GM12878 (cell line): Measurements from ENCODE around the gene GRPEL2. TPM values are rescaled to one million over a fixed set of nuclear protein-coding genes. Genes with fewer than 3 reads are reported as not detected.

Experiments
- ATAC-seq: fragments of 200-7000 bp; cut with Tn5 transposase; 3 replicates; pipeline ENCODE4 v1.9.1; 2020; ENCODE audit warnings: mild to moderate bottlenecking, moderate library complexity
- BruUV-seq: library from RNA; stranded (reverse); fragments of 400-500 nt; replicated peaks from 2 replicates; lab custom pipeline; 2021; lab: Mats Ljungman, UMichigan
- CTCF ChIA-PET: fragments of 300-600 bp; sonication (Branson Sonifier 250); formaldehyde crosslinking; extraction: SDS; loops from one replicate; lab custom pipeline; 2021; ENCODE audit warnings: inconsistent platforms; lab: Yijun Ruan, JAX
- POLR2A ChIA-PET: fragments of 350-600 bp; formaldehyde crosslinking; extraction: SDS; loops from one replicate; lab custom pipeline; 2021; ENCODE audit warnings: inconsistent platforms; lab: Charles Lee
- RAD21 ChIA-PET: fragments of 300-600 bp; sonication (Branson Sonifier 250); formaldehyde crosslinking; loops from one replicate; lab custom pipeline; 2023; ENCODE audit warnings: antibody characterized with exemption; ENCODE audit not compliant: unreplicated experiment; lab: Charles Lee
- SMC1A ChIA-PET: fragments of 300-600 bp; sonication (Branson Sonifier 250); formaldehyde crosslinking; loops from one replicate; lab custom pipeline; 2023; ENCODE audit not compliant: unreplicated experiment, uncharacterized antibody; lab: Charles Lee
- DNase-seq: peaks from one replicate; pipeline ENCODE4 v3.0.0-alpha.2; 2011; ENCODE audit warnings: low read depth, low spot score
- FAIRE-seq: peaks from 3 replicates; lab custom pipeline; 2011; peaks lifted over from hg19 to GRCh38; lab: Jason Lieb, UNC
- H2AFZ ChIP-seq: 2 replicates; pipeline ENCODE4 v1.6.0; 2011; ENCODE audit warnings: low read depth, low read length, control low read depth; ENCODE audit not compliant: control insufficient read depth
- H3K27ac ChIP-seq: 2 replicates; pipeline ENCODE4 v1.5.1; 2011; ENCODE audit warnings: control low read depth; ENCODE audit not compliant: control insufficient read depth, insufficient read depth
- H3K27me3 ChIP-seq, 2 experiments: replicated peaks in 1 of 2; 2 replicates each; pipeline versions ENCODE4 v1.6.0 to v1.6.1; 2011; ENCODE audit warnings: low read length in 1 of 2; ENCODE audit not compliant: control insufficient read depth in 2 of 2, insufficient read depth in 2 of 2
- H3K36me3 ChIP-seq, 2 experiments: 2 replicates each; pipeline ENCODE4 v1.5.1; 2011; ENCODE audit warnings: low read length in 1 of 2; ENCODE audit not compliant: control insufficient read depth in 2 of 2, insufficient read depth in 2 of 2
- H3K4me1 ChIP-seq: 2 replicates; pipeline ENCODE4 v1.6.1; 2011; ENCODE audit warnings: mild to moderate bottlenecking, low read length, moderate library complexity, mixed read lengths; ENCODE audit not compliant: control insufficient read depth, insufficient read depth
- H3K4me2 ChIP-seq: 2 replicates; pipeline ENCODE4 v1.6.0; 2011; ENCODE audit warnings: control low read depth; ENCODE audit not compliant: control insufficient read depth, insufficient read depth
- H3K4me3 ChIP-seq: fragments of 200-600 bp; sonication (generic); 2 replicates; pipeline ENCODE4 v1.5.1; 2016
- H3K79me2 ChIP-seq: 2 replicates; pipeline ENCODE4 v1.6.0; 2011; ENCODE audit warnings: low read length; ENCODE audit not compliant: control insufficient read depth, insufficient read depth
- H3K9ac ChIP-seq: 2 replicates; pipeline ENCODE4 v1.8.0; 2011; ENCODE audit warnings: low read length, control low read depth, mixed read lengths; ENCODE audit not compliant: control insufficient read depth, insufficient read depth
- H3K9me3 ChIP-seq: replicated peaks from 3 replicates; pipeline ENCODE4 v1.5.1; 2011; ENCODE audit warnings: mild to moderate bottlenecking, low read length; ENCODE audit not compliant: control insufficient read depth, insufficient read depth
- H4K20me1 ChIP-seq: 2 replicates; pipeline ENCODE4 v1.6.0; 2011; ENCODE audit not compliant: control insufficient read depth, insufficient read depth
- BMI1 ChIP-seq: fragments of 450-650 bp; IDR thresholded peaks from 2 replicates; pipeline ENCODE4 v1.6.1; 2016; ENCODE audit warnings: mild to moderate bottlenecking, moderate library complexity, borderline replicate concordance
- BRCA1 ChIP-seq: IDR thresholded peaks from 2 replicates; pipeline ENCODE4 v1.6.1; 2011; ENCODE audit warnings: low read depth, low read length, improper control_type of control experiment
- EP300 ChIP-seq, 2 experiments: fragments of 150-350 bp in 1 of 2; IDR thresholded peaks; 2 replicates each; pipeline ENCODE4 v1.6.1; 2011 to 2012; ENCODE audit warnings: low read depth in 2 of 2, low read length in 2 of 2, borderline replicate concordance in 1 of 2, improper control_type of control experiment in 1 of 2, inconsistent platforms in 1 of 2; ENCODE audit not compliant: control insufficient read depth in 1 of 2
- GATAD2B ChIP-seq: fragments of 450-650 bp; conservative IDR thresholded peaks from 2 replicates; pipeline ENCODE4 v1.6.1; 2017; ENCODE audit warnings: low read depth, mild to moderate bottlenecking, moderate library complexity
- IKZF1 ChIP-seq: fragments of 450-650 bp; conservative IDR thresholded peaks from 2 replicates; pipeline ENCODE4 v1.6.1; 2017; ENCODE audit warnings: antibody characterized with exemption, mild to moderate bottlenecking
- MXI1 ChIP-seq: fragments of 150-350 bp; IDR thresholded peaks from 2 replicates; pipeline ENCODE4 v1.6.1; 2011; ENCODE audit warnings: low read depth, mild to moderate bottlenecking, inconsistent platforms, low read length, improper control_type of control experiment
- RAD51 ChIP-seq: fragments of 450-650 bp; IDR thresholded peaks from 2 replicates; pipeline ENCODE4 v1.6.1; 2016; ENCODE audit warnings: moderate library complexity, mild to moderate bottlenecking, inconsistent platforms
- RELA ChIP-seq: fragments of 450-650 bp; IDR thresholded peaks from 2 replicates; pipeline ENCODE4 v1.8.0; 2014; ENCODE audit warnings: borderline replicate concordance; ENCODE audit not compliant: partially characterized antibody
- STAT1 ChIP-seq: fragments of 450-650 bp; conservative IDR thresholded peaks from 2 replicates; pipeline ENCODE4 v1.6.1; 2014; ENCODE audit warnings: antibody characterized with exemption, mild to moderate bottlenecking
- SUPT20H ChIP-seq: IDR thresholded peaks from 2 replicates; pipeline ENCODE4 v1.6.1; 2011; ENCODE audit warnings: low read depth, mild to moderate bottlenecking, low read length, moderate library complexity, borderline replicate concordance; ENCODE audit not compliant: control insufficient read depth
- TARDBP ChIP-seq: IDR thresholded peaks from 2 replicates; pipeline ENCODE4 v1.6.1; 2016; ENCODE audit warnings: borderline replicate concordance
- ZBED1 ChIP-seq: IDR thresholded peaks from 2 replicates; pipeline ENCODE4 v1.6.1; 2016; ENCODE audit warnings: borderline replicate concordance
- WGBS: methylation state at CpG from one replicate; pipeline ENCODE4 v1.1.6; 2016; ENCODE audit warnings: low lambda C conversion rate; ENCODE audit not compliant: insufficient replicate concordance, insufficient coverage; ENCODE audit errors: missing lambda C conversion rate; 5-methylcytosine and 5-hydroxymethylcytosine counted together
- in situ Hi-C: fragments of 300-500 bp; cut with MboI; formaldehyde crosslinking; loops from 9 replicates; pipeline ENCODE4 v1.14.3; 2018; ENCODE audit warnings: mixed read lengths
- intact Hi-C: fragments of 100-400 bp; cut with micrococcal nuclease; formaldehyde crosslinking; loops from one replicate; pipeline ENCODE4 v1.14.2; 2022; ENCODE audit not compliant: unreplicated experiment
- polyA plus RNA-seq, 11 experiments: library from polyadenylated mRNA; depleted of rRNA in 4 of 11; unstranded in 6 of 11; stranded (reverse) in 5 of 11; fragments of >200 nt; fragmentation: Nextera tagmentation in 4 of 11; fragmentation: Illumina TruSeq in 1 of 11; extraction: Ambion mirVana in 4 of 11; extraction: Trizol in 1 of 11; gene quantifications; 1 replicate in 1 of 11; 2 replicates in 10 of 11; pipeline versions ENCODE4 v1.2.1 to v1.2.3, GENCODE V29; 2011 to 2016; ENCODE audit warnings: inconsistent platforms in 2 of 11, missing spikeins in 2 of 11, low read depth in 1 of 11
- total RNA-seq, 4 experiments: library from RNA; depleted of rRNA in 3 of 4; stranded (reverse); fragments of >200 nt in 3 of 4; fragmentation: Illumina TruSeq in 1 of 4; extraction: Trizol in 1 of 4; gene quantifications; 2 replicates each; pipeline versions ENCODE4 v1.2.1 to v1.2.3, GENCODE V29; 2013 to 2021
- TF ChIP-seq, protein P1 (sequence below): fragments of 450-650 bp; IDR thresholded peaks from 2 replicates; pipeline ENCODE4 v1.6.1; 2017; ENCODE audit warnings: mild to moderate bottlenecking, moderate library complexity
- TF ChIP-seq, protein P2 (sequence below): IDR thresholded peaks from 2 replicates; pipeline ENCODE4 v1.6.1; 2012; ENCODE audit warnings: low read depth, low read length, improper control_type of control experiment

The GRPEL2 gene
- total and polyA plus RNA-seq, 10 of the 15 experiments (the other 5 are each of a cell fraction or from before 2014, with no cell fraction given), result 4.4 to 20.2 (median 14.1) TPM

DNA sequence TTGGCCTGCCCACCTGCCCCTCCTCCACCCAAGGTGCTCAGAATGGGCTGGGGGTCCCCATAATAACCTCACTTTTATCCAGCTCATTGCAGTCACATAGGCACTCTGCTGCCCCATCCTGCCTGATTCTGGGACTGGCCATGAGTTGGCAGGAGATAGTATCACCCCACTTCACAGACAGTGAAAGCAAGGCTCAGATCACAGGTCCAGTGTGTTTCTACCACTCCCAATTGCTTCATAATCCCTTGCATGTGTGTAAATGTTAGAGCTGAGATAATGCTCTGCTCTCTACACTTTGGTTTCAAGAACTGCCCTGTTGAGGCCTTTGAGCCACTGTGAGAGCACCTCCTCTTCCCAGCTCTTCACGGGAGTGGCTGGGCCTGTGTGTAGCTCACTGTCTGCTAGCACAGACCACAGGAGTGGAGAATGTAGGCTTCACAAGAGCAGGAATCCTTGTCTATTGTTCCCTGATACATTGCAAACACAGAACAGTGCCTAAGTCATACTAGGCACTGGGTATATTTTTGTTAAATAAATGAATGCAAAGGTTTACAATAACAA, 20.9 kb downstream of the GRPEL2 start:
- DNase-seq, result no peak
- ChIA-PET SMC1A (interaction anchor here (1.3 to 2.7 kb wide), 2 partner anchors 20 to 49 kb away, joined by 3 to 14 read pairs; no protein-coding TSS in a partner anchor), POLR2A (interaction anchor here (1.1 kb wide), 1 partner anchor 9 kb away, joined by 3 read pairs; the partner anchor contains the start of gene PCYOX1L), CTCF (interaction anchor here (0.7 to 5.8 kb wide), 18 partner anchors 8 to 552 kb away, joined by 3 to 118 read pairs (median 7); partner anchors contain the start of genes GRPEL2, IL17B and PCYOX1L)
- no peaks in the 10 kb centered on the region for H3K27me3 ChIP-seq
- no peak for FAIRE-seq
- H4K20me1 ChIP-seq, result no peaks in the 10 kb centered on the region
- H3K9me3 ChIP-seq, result no peaks in the 10 kb centered on the region
- no peak overlapping the region for H3K9ac ChIP-seq
- no TSS peak for BruUV-seq
- in situ Hi-C loops, result no loop called here
- no peak overlapping the region for H3K27ac ChIP-seq
- H3K79me2 ChIP-seq, result no peaks in the 10 kb centered on the region
- H3K4me1 ChIP-seq, result no peaks in the 10 kb centered on the region
- WGBS, result 100% methylated on average over 1 of the region's 1 CpG
- intact Hi-C loops, result loop anchor here (2.0 kb wide), 1 partner anchor 199 kb away; no protein-coding TSS in a partner anchor
- no peak overlapping the region for H3K4me2 ChIP-seq
- no peak for TF ChIP-seq TARDBP
- no peak for TF ChIP-seq IKZF1
- no peak for TF ChIP-seq ZBED1
- TF ChIP-seq BMI1, result no peak
- TF ChIP-seq EP300 (IDR thresholded peaks at IDR 0.05; ENCODE audit: borderline replicate concordance in 1 of 2, control insufficient read depth in 1 of 2, low read depth in 2 of 2, low read length in 2 of 2), result no peak
- TF ChIP-seq STAT1, result no peak
- TF ChIP-seq MXI1, result no peak
- TF ChIP-seq, protein P1, sequence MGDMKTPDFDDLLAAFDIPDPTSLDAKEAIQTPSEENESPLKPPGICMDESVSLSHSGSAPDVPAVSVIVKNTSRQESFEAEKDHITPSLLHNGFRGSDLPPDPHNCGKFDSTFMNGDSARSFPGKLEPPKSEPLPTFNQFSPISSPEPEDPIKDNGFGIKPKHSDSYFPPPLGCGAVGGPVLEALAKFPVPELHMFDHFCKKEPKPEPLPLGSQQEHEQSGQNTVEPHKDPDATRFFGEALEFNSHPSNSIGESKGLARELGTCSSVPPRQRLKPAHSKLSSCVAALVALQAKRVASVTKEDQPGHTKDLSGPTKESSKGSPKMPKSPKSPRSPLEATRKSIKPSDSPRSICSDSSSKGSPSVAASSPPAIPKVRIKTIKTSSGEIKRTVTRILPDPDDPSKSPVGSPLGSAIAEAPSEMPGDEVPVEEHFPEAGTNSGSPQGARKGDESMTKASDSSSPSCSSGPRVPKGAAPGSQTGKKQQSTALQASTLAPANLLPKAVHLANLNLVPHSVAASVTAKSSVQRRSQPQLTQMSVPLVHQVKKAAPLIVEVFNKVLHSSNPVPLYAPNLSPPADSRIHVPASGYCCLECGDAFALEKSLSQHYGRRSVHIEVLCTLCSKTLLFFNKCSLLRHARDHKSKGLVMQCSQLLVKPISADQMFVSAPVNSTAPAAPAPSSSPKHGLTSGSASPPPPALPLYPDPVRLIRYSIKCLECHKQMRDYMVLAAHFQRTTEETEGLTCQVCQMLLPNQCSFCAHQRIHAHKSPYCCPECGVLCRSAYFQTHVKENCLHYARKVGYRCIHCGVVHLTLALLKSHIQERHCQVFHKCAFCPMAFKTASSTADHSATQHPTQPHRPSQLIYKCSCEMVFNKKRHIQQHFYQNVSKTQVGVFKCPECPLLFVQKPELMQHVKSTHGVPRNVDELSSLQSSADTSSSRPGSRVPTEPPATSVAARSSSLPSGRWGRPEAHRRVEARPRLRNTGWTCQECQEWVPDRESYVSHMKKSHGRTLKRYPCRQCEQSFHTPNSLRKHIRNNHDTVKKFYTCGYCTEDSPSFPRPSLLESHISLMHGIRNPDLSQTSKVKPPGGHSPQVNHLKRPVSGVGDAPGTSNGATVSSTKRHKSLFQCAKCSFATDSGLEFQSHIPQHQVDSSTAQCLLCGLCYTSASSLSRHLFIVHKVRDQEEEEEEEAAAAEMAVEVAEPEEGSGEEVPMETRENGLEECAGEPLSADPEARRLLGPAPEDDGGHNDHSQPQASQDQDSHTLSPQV, result no peak
- TF ChIP-seq, protein P2, sequence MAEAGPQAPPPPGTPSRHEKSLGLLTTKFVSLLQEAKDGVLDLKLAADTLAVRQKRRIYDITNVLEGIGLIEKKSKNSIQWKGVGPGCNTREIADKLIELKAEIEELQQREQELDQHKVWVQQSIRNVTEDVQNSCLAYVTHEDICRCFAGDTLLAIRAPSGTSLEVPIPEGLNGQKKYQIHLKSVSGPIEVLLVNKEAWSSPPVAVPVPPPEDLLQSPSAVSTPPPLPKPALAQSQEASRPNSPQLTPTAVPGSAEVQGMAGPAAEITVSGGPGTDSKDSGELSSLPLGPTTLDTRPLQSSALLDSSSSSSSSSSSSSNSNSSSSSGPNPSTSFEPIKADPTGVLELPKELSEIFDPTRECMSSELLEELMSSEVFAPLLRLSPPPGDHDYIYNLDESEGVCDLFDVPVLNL, result no peak
- no peak for TF ChIP-seq RAD51
- TF ChIP-seq SUPT20H, result no peak
- TF ChIP-seq BRCA1, result no peak
- TF ChIP-seq RELA, result no peak
- TF ChIP-seq GATAD2B, result no peak
- TF ChIP-seq, all 136 proteins: peak for 0
- RAD21 ChIA-PET, result interaction anchor here (0.5 to 2.8 kb wide), 3 partner anchors 21 to 368 kb away, joined by 3 to 8 read pairs (median 6); partner anchors contain the start of gene GRPEL2
- Histone ChIP-seq H2AFZ (no peak overlapping the region), H3K4me3 (no peak overlapping the region), H3K36me3 (no peaks in the 10 kb centered on the region)
- ATAC-seq, result no peak
